Activated naive CD4-positive, alpha-beta T cell (primary cell): ENCODE results near the gene ZC3H4.
"Not testable (repeated sequence)": the region's sequence is repeated elsewhere in the genome, so short reads cannot be mapped to it uniquely, and the experiment has no call there.

Source experiments
- DNase-seq, 4 experiments: peaks; one replicate each; lab custom pipeline; 2025; lab: John Stamatoyannopoulos, UW

ZC3H4 gene

GRCh38 chr19:47084879-47085439, 28.6 kb downstream of the ZC3H4 start:
- DNase-seq: no peak

DNA sequence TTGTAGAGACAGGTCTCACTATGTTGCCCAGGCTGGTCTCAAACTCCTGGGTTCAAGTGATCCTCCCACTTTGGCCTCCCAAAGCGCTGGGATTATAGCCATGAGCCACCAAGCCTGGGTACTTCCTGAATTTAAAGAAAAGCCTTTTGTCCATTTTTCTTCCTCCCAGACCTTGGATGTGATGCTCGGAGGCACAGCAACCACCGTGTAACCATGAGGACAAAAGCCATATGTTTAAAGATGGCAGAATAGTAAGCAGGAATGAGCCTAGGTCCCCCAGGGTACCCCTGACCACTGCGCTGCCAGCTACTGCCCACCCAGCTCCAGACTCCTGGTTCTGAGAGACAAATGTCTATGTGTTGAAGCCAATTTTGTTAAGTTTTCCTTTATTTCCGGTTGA, 31.1 kb downstream of the ZC3H4 start:
- no peak for DNase-seq

- DNase-seq: no peak
Observed at GRCh38 chr19:47081095-47081494, 32.5 kb downstream of the ZC3H4 start.

DNA sequence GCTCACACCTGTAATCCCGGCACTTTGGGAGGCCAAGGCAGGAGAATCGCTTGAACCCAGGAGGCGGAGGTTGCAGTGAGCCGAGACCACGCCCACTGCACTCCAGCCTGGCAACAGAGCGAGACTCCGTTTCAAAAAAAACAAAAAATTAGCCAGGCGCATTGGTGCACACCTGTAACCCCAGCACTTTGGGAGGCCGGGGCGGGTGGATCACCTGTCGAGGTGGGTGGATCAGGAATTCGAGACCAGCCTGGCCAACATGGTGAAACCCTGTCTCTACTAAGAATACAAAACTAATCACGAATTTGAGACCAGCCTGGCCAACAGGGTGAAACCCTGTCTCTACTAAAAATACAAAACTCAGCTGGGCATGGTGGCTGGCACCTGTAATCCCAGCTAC, 35.2 kb downstream of the ZC3H4 start:
- not testable (repeated sequence) for DNase-seq

- no peak for DNase-seq
Observed at GRCh38 chr19:47075941-47076340, 37.6 kb downstream of the ZC3H4 start.

GRCh38 chr19:47075179-47075810, 38.3 kb downstream of the ZC3H4 start:
- no peak for DNase-seq

DNA sequence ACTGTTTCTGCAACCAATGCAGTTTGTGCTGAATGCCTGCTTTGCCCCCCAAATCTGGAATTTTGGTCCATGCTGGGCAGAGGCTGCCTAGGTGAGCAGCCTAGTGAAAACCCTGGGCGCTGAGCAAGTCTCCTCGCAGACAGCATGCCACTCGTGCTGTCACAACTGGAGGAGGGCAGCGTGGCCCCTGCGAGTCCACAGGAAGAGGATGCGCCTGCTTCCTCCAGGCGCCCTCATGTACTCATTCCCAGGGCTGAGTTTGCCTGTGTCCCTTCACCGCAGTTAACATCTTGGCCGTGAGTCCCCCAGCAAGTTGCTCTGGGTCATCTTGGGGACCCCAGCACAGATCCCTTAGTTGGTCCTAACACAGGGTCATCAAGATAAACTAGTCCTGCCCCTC, 39.0 kb downstream of the ZC3H4 start:
- DNase-seq: no peak

GRCh38 chr19:47073574-47073973, 40.0 kb downstream of the ZC3H4 start:
- DNase-seq: no peak

DNA sequence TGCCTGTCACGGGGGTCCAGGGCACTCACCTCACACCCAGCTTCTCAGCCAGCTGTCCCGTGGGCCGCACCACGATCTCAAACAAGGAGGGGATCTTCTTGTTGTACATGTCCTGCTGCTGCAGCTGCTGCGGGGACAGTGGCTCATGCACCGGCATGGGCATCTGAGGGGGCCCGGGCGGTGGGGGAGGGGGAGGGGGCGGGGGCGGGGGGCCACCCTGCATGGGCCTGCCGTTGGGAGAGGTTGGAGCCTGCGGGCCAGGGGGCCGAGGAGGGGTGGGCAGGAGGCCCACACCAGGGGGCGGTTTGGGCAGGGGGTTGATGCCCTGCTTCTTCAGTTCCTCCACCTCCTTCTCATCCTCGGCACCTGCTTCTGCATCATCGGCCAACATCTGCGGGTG, 41.3 kb downstream of the ZC3H4 start:
- no peak for DNase-seq

- no peak for DNase-seq
Observed at GRCh38 chr19:47071731-47072130, 41.8 kb downstream of the ZC3H4 start.

GRCh38 chr19:47070756-47071155, 42.8 kb downstream of the ZC3H4 start:
- no peak for DNase-seq

DNA sequence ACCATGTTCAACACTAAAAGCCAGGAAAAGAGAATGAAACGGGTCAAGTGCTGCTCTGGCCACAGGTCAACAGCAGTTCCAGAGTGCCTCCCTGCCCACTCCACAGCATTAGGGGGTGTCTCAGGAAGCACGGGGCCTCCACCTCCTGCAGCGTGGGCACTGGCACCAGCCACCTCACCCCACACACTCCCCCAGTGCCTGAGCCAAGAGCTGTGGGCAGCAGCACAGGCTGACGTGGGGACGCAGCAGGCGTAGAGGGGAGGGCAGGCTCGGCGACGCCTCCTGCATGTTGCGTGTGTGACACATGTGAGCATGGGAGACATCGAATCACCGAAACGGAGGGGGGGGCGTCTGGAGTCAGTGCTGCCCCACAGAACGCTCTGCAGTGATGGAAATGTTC, 43.8 kb downstream of the ZC3H4 start:
- DNase-seq: no peak

GRCh38 chr19:47068876-47069406, 44.6 kb downstream of the ZC3H4 start:
- no peak for DNase-seq

DNA sequence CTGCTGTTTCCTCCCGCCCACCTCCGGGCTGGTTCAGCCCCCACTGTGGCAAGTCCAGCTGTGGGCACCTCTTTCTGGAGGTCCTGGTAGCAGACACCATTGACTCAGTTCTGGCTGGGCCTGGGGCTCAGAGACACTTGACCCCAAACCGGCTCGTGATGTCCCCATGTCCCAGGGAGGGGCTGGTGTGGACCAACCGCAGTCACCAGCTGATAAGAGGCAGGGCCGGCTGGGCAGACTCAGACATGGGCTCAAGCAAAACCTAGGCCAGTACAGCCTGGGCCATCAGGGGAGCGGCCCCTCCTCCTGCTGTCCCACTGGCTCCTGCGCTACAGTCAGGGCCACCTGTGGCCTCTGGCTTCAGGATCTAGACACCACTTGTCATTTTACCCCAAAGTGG, 45.3 kb downstream of the ZC3H4 start:
- no peak for DNase-seq

GRCh38 chr19:47067215-47067847, 46.2 kb downstream of the ZC3H4 start:
- DNase-seq: no peak

DNA sequence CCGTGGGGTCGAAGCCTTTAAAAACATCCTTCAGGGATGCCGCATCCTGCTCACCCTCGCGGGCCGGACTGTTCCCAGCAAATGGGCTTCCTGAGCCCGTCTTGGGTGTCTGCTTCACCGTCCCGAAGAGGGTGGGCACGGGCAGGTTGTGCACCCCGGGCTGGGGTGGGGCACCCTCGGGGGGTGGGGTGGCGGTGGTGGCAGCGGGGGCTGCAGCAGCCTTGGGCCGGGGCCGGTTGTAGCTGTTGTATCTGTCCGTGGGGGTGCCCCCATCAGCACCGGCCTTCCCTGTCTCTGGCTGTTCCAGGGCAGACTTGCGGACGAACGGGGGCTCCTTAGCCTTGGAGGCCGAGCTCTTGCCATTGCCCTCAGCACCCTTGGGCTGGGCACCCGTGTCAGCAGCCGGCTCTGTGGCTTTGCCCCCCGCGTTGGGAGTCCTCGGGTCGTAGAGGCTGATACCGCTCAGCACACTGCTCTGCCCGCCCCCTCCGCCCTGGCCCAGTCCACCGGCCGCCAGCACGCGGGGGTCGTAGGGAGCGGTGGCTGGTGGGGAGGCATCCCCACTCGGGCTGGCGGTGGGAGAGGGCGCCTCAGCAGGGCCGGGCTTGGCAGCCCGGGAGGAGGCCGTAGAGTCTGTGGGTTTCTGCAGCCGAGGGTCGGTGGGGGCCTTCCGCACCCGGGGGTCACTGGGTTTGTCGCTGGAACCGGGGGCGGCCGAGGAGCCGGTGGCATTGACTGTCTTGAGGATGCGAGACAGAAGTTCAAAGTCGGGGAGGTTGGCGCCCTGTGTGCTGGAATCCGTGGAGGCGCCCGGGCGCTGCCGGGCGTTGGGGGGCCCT, 47.0 kb downstream of the ZC3H4 start:
- no peak for DNase-seq

- DNase-seq: no peak
Observed at GRCh38 chr19:47065242-47065641, 48.3 kb downstream of the ZC3H4 start.

DNA sequence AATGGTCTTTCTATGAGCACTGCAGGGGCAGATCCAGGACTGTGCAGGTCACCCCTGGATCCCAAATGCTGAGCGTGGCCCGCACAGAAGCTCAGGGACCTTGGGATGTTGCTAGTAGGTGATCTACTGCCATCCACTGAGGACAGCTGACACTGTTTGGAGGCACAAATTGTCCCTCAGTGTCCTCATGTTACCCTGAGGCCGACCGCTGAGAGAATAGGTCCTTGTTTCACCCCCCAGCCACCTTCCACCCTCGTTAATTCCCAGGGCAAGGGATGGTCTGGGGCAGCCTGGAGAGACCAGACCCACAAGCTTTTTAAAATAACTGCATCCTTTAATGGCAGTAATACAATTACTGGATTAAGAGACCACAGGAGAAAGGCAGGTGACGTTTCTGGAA, 49.7 kb downstream of the ZC3H4 start:
- no peak for DNase-seq

- DNase-seq: no peak
Observed at GRCh38 chr19:47058621-47059022, 55.0 kb downstream of the ZC3H4 start.

DNA sequence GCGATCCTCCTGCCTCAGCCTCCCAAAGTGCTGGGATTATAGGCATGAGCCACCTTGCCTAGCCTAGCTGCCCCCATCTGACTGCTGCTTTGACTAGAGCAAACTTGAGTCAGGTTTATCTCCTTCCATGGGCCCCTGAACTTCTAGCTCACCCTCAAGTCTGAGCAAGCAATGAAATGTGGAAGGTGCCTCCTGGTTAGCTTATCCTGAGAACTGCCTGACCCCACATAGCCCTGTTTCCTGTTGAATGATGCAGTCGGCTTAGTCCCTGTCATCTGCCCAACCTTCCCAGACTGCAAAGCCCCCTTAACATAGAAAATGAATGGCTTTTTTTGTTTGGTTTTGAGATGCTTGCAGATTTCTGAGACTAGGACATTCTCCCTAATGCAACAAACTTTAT, 56.2 kb downstream of the ZC3H4 start:
- no peak for DNase-seq

- no peak for DNase-seq
Observed at GRCh38 chr19:47056411-47056810, 57.2 kb downstream of the ZC3H4 start.

- not testable (repeated sequence) for DNase-seq
Observed at GRCh38 chr19:47050562-47050961, 63.0 kb downstream of the ZC3H4 start.

GRCh38 chr19:47049307-47049700, 64.3 kb downstream of the ZC3H4 start:
- no peak for DNase-seq
